ENCODE results near the gene MYT1. TPM values are rescaled to one million over a fixed set of nuclear protein-coding genes. Genes with fewer than 3 reads are reported as not detected.

The MYT1 gene
- total and polyA plus RNA-seq, 4 donors, result under 0.01 to 6.5 (median 0.08) TPM

DNA sequence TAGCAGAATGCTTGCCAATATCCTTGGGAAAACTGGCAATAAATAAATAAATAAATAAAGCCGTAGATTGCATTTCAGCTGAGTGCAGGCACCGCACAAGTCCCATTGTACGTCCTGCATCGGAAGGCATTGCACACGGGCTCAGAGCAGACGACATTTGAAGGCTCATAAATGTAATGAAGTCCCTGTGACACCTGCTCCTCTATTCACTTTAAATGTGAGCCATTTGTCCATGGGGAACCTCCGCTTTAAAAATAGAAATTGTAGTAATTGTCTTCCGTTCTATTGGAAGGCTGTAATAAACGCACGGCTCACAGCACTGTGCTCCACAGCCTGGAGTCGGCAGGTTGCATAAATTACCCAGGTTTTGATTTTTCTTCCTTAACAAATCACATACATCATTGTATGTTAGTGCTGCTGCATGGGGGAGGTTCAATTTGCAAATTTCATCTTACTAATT, 32.6 kb downstream of the MYT1 start:
- no peak overlapping the region for H3K4me3 ChIP-seq (ENCODE audit: low read depth in 1 of 3, low read length in 3 of 3)
- DNase-seq (ENCODE audit: low spot score), result no peak
- WGBS, result 89% methylated on average over 11 of the region's 11 CpGs
- H3K27ac ChIP-seq (ENCODE audit: low read depth in 1 of 2, low read length in 2 of 2), result no peak overlapping the region
- H3K9me3 ChIP-seq (ENCODE audit: control insufficient read depth in 4 of 4, low read length in 3 of 4), result no peaks in the 10 kb centered on the region
- TF ChIP-seq, protein P1, sequence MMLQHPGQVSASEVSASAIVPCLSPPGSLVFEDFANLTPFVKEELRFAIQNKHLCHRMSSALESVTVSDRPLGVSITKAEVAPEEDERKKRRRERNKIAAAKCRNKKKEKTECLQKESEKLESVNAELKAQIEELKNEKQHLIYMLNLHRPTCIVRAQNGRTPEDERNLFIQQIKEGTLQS (IDR thresholded peaks at IDR 0.05), result no peak
- TF ChIP-seq FOXA2 (IDR thresholded peaks at IDR 0.05) (no peak), EGR1 (IDR thresholded peaks at IDR 0.05; ENCODE audit: low read depth in 2 of 2) (no peak), SP1 (IDR thresholded peaks at IDR 0.05) (no peak), GABPA (IDR thresholded peaks at IDR 0.05 in 1 of 2, conservative IDR thresholded peaks at IDR 0.05 in 1 of 2) (no peak), TAF1 (conservative IDR thresholded peaks at IDR 0.05) (no peak), FOXA1 (IDR thresholded peaks at IDR 0.05) (no peak), HNF4G (IDR thresholded peaks at IDR 0.05) (no peak), YY1 (IDR thresholded peaks at IDR 0.05) (no peak), NR2F2 (IDR thresholded peaks at IDR 0.05) (no peak), JUND (IDR thresholded peaks at IDR 0.05) (no peak), HNF4A (conservative IDR thresholded peaks at IDR 0.05) (no peak), RAD21 (IDR thresholded peaks at IDR 0.05) (no peak)
- TF ChIP-seq, protein P2, sequence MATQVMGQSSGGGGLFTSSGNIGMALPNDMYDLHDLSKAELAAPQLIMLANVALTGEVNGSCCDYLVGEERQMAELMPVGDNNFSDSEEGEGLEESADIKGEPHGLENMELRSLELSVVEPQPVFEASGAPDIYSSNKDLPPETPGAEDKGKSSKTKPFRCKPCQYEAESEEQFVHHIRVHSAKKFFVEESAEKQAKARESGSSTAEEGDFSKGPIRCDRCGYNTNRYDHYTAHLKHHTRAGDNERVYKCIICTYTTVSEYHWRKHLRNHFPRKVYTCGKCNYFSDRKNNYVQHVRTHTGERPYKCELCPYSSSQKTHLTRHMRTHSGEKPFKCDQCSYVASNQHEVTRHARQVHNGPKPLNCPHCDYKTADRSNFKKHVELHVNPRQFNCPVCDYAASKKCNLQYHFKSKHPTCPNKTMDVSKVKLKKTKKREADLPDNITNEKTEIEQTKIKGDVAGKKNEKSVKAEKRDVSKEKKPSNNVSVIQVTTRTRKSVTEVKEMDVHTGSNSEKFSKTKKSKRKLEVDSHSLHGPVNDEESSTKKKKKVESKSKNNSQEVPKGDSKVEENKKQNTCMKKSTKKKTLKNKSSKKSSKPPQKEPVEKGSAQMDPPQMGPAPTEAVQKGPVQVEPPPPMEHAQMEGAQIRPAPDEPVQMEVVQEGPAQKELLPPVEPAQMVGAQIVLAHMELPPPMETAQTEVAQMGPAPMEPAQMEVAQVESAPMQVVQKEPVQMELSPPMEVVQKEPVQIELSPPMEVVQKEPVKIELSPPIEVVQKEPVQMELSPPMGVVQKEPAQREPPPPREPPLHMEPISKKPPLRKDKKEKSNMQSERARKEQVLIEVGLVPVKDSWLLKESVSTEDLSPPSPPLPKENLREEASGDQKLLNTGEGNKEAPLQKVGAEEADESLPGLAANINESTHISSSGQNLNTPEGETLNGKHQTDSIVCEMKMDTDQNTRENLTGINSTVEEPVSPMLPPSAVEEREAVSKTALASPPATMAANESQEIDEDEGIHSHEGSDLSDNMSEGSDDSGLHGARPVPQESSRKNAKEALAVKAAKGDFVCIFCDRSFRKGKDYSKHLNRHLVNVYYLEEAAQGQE (IDR thresholded peaks at IDR 0.05), result no peak
- TF ChIP-seq, protein P3, sequence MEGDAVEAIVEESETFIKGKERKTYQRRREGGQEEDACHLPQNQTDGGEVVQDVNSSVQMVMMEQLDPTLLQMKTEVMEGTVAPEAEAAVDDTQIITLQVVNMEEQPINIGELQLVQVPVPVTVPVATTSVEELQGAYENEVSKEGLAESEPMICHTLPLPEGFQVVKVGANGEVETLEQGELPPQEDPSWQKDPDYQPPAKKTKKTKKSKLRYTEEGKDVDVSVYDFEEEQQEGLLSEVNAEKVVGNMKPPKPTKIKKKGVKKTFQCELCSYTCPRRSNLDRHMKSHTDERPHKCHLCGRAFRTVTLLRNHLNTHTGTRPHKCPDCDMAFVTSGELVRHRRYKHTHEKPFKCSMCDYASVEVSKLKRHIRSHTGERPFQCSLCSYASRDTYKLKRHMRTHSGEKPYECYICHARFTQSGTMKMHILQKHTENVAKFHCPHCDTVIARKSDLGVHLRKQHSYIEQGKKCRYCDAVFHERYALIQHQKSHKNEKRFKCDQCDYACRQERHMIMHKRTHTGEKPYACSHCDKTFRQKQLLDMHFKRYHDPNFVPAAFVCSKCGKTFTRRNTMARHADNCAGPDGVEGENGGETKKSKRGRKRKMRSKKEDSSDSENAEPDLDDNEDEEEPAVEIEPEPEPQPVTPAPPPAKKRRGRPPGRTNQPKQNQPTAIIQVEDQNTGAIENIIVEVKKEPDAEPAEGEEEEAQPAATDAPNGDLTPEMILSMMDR (IDR thresholded peaks at IDR 0.05; ENCODE audit: low read depth, low read length, missing input control), result no peak
- TF ChIP-seq, protein P4, sequence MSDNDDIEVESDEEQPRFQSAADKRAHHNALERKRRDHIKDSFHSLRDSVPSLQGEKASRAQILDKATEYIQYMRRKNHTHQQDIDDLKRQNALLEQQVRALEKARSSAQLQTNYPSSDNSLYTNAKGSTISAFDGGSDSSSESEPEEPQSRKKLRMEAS (IDR thresholded peaks at IDR 0.05), result no peak
- TF ChIP-seq, protein P5, sequence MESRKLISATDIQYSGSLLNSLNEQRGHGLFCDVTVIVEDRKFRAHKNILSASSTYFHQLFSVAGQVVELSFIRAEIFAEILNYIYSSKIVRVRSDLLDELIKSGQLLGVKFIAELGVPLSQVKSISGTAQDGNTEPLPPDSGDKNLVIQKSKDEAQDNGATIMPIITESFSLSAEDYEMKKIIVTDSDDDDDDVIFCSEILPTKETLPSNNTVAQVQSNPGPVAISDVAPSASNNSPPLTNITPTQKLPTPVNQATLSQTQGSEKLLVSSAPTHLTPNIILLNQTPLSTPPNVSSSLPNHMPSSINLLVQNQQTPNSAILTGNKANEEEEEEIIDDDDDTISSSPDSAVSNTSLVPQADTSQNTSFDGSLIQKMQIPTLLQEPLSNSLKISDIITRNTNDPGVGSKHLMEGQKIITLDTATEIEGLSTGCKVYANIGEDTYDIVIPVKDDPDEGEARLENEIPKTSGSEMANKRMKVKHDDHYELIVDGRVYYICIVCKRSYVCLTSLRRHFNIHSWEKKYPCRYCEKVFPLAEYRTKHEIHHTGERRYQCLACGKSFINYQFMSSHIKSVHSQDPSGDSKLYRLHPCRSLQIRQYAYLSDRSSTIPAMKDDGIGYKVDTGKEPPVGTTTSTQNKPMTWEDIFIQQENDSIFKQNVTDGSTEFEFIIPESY (IDR thresholded peaks at IDR 0.05), result no peak
- H3K4me1 ChIP-seq (ENCODE audit: control insufficient read depth in 4 of 4, insufficient read depth in 4 of 4, low read length in 3 of 4), result peaks cover 0 to 11% (median 10%) of the 10 kb centered on the region in 4 donors
- no peaks in the 10 kb centered on the region for H3K27me3 ChIP-seq (ENCODE audit: control insufficient read depth in 4 of 4, insufficient read depth in 4 of 4, low read length in 3 of 4)
- no peaks in the 10 kb centered on the region for H3K36me3 ChIP-seq (ENCODE audit: control insufficient read depth in 4 of 4, insufficient read depth in 3 of 4, low read depth in 1 of 4, low read length in 3 of 4)
- H3K9ac ChIP-seq (ENCODE audit: low read depth in 1 of 2, low read length in 2 of 2), result no peak overlapping the region
